Panc1 (cell line): Measurements from ENCODE around the gene SF3B6. TPM values are rescaled to one million over a fixed set of nuclear protein-coding genes. Genes with fewer than 3 reads are reported as not detected.

Experiments
- ATAC-seq: fragments of 200-7000 bp; cut with Tn5 transposase; 2 replicates; pipeline ENCODE4 v1.9.1; 2020; ENCODE audit warnings: mild to moderate bottlenecking, moderate library complexity
- BruUV-seq: library from RNA; stranded (reverse); fragments of 400-500 nt; replicated peaks from 2 replicates; lab custom pipeline; 2021; lab: Mats Ljungman, UMichigan
- CTCF ChIA-PET: fragments of 300-600 bp; sonication (Branson Sonifier 250); formaldehyde crosslinking; loops from one replicate; lab custom pipeline; 2022; ENCODE audit warnings: antibody characterized with exemption; lab: Charles Lee
- POLR2A ChIA-PET: fragments of 300-600 bp; sonication (Branson Sonifier 250); formaldehyde crosslinking; loops from one replicate; lab custom pipeline; 2022; ENCODE audit warnings: antibody characterized with exemption; lab: Charles Lee
- DNase-seq: peaks from one replicate; pipeline ENCODE4 v3.0.0-alpha.2; 2010; ENCODE audit warnings: low read depth, low spot score
- H3K27ac ChIP-seq: 2 replicates; pipeline ENCODE4 v1.5.1; 2011; ENCODE audit warnings: mild to moderate bottlenecking, low read length, inconsistent platforms
- H3K27me3 ChIP-seq: fragments of 200-500 bp; sonication (Bioruptor generic); 2 replicates; pipeline ENCODE4 v1.6.0; 2014; ENCODE audit warnings: low read length, inconsistent platforms; ENCODE audit not compliant: control insufficient read depth, insufficient read depth
- H3K36me3 ChIP-seq: fragments of 200-500 bp; sonication (Bioruptor generic); 2 replicates; pipeline ENCODE4 v1.5.1; 2014; ENCODE audit warnings: inconsistent platforms, mild to moderate bottlenecking, low read length, moderate library complexity; ENCODE audit not compliant: control insufficient read depth, insufficient read depth
- H3K4me1 ChIP-seq: 2 replicates; pipeline ENCODE4 v1.5.1; 2011; ENCODE audit warnings: inconsistent platforms, mild to moderate bottlenecking, low read length, moderate library complexity; ENCODE audit not compliant: control insufficient read depth, insufficient read depth
- H3K4me3 ChIP-seq, 2 experiments: 2 replicates each; pipeline ENCODE4 v1.5.1; 2011 to 2012; ENCODE audit warnings: low read depth in 2 of 2, low read length in 2 of 2, mild to moderate bottlenecking in 2 of 2, inconsistent platforms in 1 of 2, moderate library complexity in 1 of 2
- H3K9me3 ChIP-seq: fragments of 200-500 bp; sonication (Bioruptor generic); 2 replicates; pipeline ENCODE4 v1.5.1; 2014; ENCODE audit warnings: low read depth, mild to moderate bottlenecking, inconsistent platforms, low read length, moderate library complexity; ENCODE audit not compliant: control insufficient read depth, insufficient read depth
- POLR2AphosphoS5 ChIP-seq: IDR thresholded peaks from 2 replicates; pipeline ENCODE4 v1.6.1; 2012; ENCODE audit warnings: mild to moderate bottlenecking, low read depth, low read length, moderate library complexity
- SIN3A ChIP-seq: IDR thresholded peaks from 2 replicates; pipeline ENCODE4 v1.6.1; 2012; ENCODE audit warnings: low read depth, mild to moderate bottlenecking, low read length, moderate library complexity, borderline replicate concordance; ENCODE audit not compliant: insufficient read depth
- TCF7L2 ChIP-seq: IDR thresholded peaks from 2 replicates; pipeline ENCODE4 v1.6.1; 2011; ENCODE audit warnings: mild to moderate bottlenecking, low read depth, low read length, inconsistent platforms
- in situ Hi-C: cut with HindIII; loops from 2 replicates; pipeline ENCODE4 v1.10.0; 2016; ENCODE audit warnings: low sequenced_read_pairs, low pct_unique_long_range_greater_than_20kb
- intact Hi-C: fragments of 100-400 bp; cut with micrococcal nuclease; formaldehyde crosslinking; loops from one replicate; pipeline ENCODE4 v1.10.0; 2022; ENCODE audit not compliant: unreplicated experiment
- total RNA-seq: library from RNA; stranded (reverse); gene quantifications from one replicate; pipeline ENCODE4 v1.2.1, GENCODE V29; 2021; ENCODE audit not compliant: unreplicated experiment
- TF ChIP-seq, protein P1 (sequence below): fragments of 450-650 bp; IDR thresholded peaks from 2 replicates; pipeline ENCODE4 v1.5.1; 2017; ENCODE audit warnings: mild to moderate bottlenecking
- TF ChIP-seq, protein P2 (sequence below), 2 experiments: IDR thresholded peaks; 2 replicates each; pipeline ENCODE4 v1.6.1; 2011 to 2012; ENCODE audit warnings: low read depth in 2 of 2, control low read depth in 1 of 2, low read length in 1 of 2, mild to moderate bottlenecking in 1 of 2, moderate library complexity in 1 of 2; ENCODE audit not compliant: insufficient read depth in 1 of 2

SF3B6 gene
- total RNA-seq, 1 experiment from 2014 or later, result 129 TPM

DNA sequence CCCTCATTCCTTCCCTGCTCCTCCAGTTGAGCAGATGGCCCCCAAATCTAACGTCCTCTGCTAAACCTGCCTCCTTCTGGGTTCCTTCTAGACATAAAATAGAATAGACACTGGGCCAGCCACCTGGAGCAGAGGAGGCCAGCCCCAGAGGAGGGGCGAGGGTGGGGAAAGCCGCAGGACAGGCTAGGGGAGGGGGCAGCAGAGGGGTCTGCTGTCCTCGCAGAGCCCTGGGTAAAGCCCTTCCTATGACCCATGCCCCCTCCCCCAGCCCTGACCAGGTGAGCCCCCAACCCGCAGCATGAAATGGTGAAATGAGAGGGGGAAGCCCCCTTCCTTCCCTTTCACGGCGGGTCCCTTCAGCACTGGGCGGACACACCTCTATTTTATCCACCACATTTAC lies 58.4 kb downstream of the SF3B6 start:
- no peak overlapping the region for H3K4me3 ChIP-seq
- ATAC-seq (no peak), DNase-seq (no peak)
- TF ChIP-seq, protein P1, sequence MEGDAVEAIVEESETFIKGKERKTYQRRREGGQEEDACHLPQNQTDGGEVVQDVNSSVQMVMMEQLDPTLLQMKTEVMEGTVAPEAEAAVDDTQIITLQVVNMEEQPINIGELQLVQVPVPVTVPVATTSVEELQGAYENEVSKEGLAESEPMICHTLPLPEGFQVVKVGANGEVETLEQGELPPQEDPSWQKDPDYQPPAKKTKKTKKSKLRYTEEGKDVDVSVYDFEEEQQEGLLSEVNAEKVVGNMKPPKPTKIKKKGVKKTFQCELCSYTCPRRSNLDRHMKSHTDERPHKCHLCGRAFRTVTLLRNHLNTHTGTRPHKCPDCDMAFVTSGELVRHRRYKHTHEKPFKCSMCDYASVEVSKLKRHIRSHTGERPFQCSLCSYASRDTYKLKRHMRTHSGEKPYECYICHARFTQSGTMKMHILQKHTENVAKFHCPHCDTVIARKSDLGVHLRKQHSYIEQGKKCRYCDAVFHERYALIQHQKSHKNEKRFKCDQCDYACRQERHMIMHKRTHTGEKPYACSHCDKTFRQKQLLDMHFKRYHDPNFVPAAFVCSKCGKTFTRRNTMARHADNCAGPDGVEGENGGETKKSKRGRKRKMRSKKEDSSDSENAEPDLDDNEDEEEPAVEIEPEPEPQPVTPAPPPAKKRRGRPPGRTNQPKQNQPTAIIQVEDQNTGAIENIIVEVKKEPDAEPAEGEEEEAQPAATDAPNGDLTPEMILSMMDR, result no peak
- TF ChIP-seq TCF7L2, result no peak
- TF ChIP-seq SIN3A, result no peak
- no peak for TF ChIP-seq POLR2AphosphoS5
- TF ChIP-seq, protein P2, sequence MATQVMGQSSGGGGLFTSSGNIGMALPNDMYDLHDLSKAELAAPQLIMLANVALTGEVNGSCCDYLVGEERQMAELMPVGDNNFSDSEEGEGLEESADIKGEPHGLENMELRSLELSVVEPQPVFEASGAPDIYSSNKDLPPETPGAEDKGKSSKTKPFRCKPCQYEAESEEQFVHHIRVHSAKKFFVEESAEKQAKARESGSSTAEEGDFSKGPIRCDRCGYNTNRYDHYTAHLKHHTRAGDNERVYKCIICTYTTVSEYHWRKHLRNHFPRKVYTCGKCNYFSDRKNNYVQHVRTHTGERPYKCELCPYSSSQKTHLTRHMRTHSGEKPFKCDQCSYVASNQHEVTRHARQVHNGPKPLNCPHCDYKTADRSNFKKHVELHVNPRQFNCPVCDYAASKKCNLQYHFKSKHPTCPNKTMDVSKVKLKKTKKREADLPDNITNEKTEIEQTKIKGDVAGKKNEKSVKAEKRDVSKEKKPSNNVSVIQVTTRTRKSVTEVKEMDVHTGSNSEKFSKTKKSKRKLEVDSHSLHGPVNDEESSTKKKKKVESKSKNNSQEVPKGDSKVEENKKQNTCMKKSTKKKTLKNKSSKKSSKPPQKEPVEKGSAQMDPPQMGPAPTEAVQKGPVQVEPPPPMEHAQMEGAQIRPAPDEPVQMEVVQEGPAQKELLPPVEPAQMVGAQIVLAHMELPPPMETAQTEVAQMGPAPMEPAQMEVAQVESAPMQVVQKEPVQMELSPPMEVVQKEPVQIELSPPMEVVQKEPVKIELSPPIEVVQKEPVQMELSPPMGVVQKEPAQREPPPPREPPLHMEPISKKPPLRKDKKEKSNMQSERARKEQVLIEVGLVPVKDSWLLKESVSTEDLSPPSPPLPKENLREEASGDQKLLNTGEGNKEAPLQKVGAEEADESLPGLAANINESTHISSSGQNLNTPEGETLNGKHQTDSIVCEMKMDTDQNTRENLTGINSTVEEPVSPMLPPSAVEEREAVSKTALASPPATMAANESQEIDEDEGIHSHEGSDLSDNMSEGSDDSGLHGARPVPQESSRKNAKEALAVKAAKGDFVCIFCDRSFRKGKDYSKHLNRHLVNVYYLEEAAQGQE (IDR thresholded peaks at IDR 0.05; ENCODE audit: insufficient read depth in 1 of 2, low read depth in 2 of 2, low read length in 1 of 2), result no peak
- POLR2A ChIA-PET, result no interaction called here
- intact Hi-C loops (no loop called here), in situ Hi-C loops (no loop called here)
- BruUV-seq, result no TSS peak
- CTCF ChIA-PET, result no interaction called here
- H3K4me1 ChIP-seq, result peaks cover 24% of the 10 kb centered on the region
- peak overlapping the region; percentile 19; the same call in 1 of the 2 replicates for H3K27ac ChIP-seq
- H3K27me3 ChIP-seq, result no peaks in the 10 kb centered on the region
- H3K9me3 ChIP-seq, result no peaks in the 10 kb centered on the region
- H3K36me3 ChIP-seq, result no peaks in the 10 kb centered on the region

Other genes starting within 250 kb of the SF3B6 start
- gene ATAD2B, start 149.2 kb downstream of the SF3B6 start, total RNA-seq, result 17.9 TPM
- gene UBXN2A, start 135.9 kb downstream of the SF3B6 start, total RNA-seq, result 23.3 TPM
- 0.23 TPM for gene MFSD2B, start 66.2 kb downstream of the SF3B6 start, total RNA-seq
- 20.0 TPM for gene WDCP, start 28.9 kb downstream of the SF3B6 start, total RNA-seq
- 19.9 TPM for gene FKBP1B, start 26.6 kb downstream of the SF3B6 start, total RNA-seq
- gene TP53I3, start 8.5 kb upstream of the SF3B6 start, total RNA-seq, result 51.3 TPM
- 1.3 TPM for gene PFN4, start 47.0 kb upstream of the SF3B6 start, total RNA-seq
- 23.0 TPM for gene FAM228B, start 47.1 kb upstream of the SF3B6 start, total RNA-seq
- not detected for gene FAM228A, start 98.7 kb upstream of the SF3B6 start, total RNA-seq